Left ventricle myocardium inferior (tissue), 1 donor: ENCODE data around the gene DNAJC18. TPM values are rescaled to one million over a fixed set of nuclear protein-coding genes. Genes with fewer than 3 reads are reported as not detected.
"Not testable (repeated sequence)": the region's sequence is repeated elsewhere in the genome, so short reads cannot be mapped to it uniquely, and the experiment has no call there.

Experiments
- DNase-seq: peaks from one replicate; pipeline ENCODE4 v3.0.0-alpha.2; 2020
- H3K27ac ChIP-seq: fragments of 200-600 bp; replicated peaks from 2 replicates; pipeline ENCODE4 v1.8.0; 2021
- H3K27me3 ChIP-seq: fragments of 200-600 bp; 2 replicates; pipeline ENCODE4 v1.8.0; 2021; ENCODE audit warnings: low read depth
- H3K36me3 ChIP-seq: fragments of 200-600 bp; 2 replicates; pipeline ENCODE4 v1.8.0; 2021
- H3K4me1 ChIP-seq: fragments of 200-600 bp; 2 replicates; pipeline ENCODE4 v1.8.0; 2021
- H3K4me3 ChIP-seq: fragments of 200-600 bp; 2 replicates; pipeline ENCODE4 v1.8.0; 2021; ENCODE audit warnings: mild to moderate bottlenecking, moderate library complexity
- H3K9me3 ChIP-seq: fragments of 200-600 bp; replicated peaks from 2 replicates; pipeline ENCODE4 v1.8.0; 2021
- CTCF ChIP-seq: fragments of 200-600 bp; IDR thresholded peaks from 2 replicates; pipeline ENCODE4 v1.8.0; 2021; ENCODE audit warnings: antibody characterized with exemption, mild to moderate bottlenecking, borderline replicate concordance
- intact Hi-C: fragments of 100-400 bp; cut with micrococcal nuclease; formaldehyde crosslinking; loops from one replicate; pipeline ENCODE4 v1.11.0; 2022
- total RNA-seq: library from RNA; stranded (reverse); fragmentation: NEBNext Ultra II Directional; extraction: Animal tissue kit (Norgen Biotek cat#: 25700); gene quantifications from one replicate; pipeline ENCODE4 v1.2.1, GENCODE V29; 2021
- donor health status: DM: no; HTN: yes; CAD: no; lungs with severe emphysema.

Gene DNAJC18
- total RNA-seq, 1 donor from 2014 or later: 14.3 TPM

- intact Hi-C loops: no loop called here
- H3K27me3 ChIP-seq: no peaks in the 10 kb centered on the region
- peaks cover 82% of the 10 kb centered on the region for H3K4me1 ChIP-seq
- no peak overlapping the region for H3K4me3 ChIP-seq
- peaks cover 14% of the 10 kb centered on the region for H3K36me3 ChIP-seq
- DNase-seq: no peak
- no peak for TF ChIP-seq CTCF
- peak overlapping the region; percentile 91 for H3K27ac ChIP-seq
- no peaks in the 10 kb centered on the region for H3K9me3 ChIP-seq
Measured at GRCh38 chr5:139414581-139415130, 24.7 kb downstream of the DNAJC18 start.

GRCh38 chr5:139413963-139414362 is 25.4 kb downstream of the DNAJC18 start:
- intact Hi-C loops: no loop called here

DNA sequence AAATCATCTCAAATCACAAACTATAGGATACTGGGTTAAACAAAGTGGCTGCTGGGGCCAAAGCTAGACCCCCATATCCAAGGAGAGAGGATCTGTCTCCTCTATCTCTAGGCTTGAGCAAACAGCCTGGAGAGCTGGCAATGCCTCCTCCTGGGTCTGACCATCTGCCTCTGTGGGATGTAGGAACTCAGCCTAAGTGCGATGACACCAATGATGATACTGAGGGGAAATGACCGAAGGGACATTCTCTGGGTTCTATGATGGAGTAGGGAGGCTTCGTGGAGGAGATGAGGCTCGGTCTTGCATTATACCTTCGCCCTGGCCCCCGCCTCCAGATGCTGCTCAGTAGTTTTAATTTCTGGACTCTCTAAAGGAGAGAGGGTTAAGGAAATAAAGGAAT is 26.2 kb downstream of the DNAJC18 start:
- Histone ChIP-seq H3K27ac (peak overlapping the region; percentile 91), H3K36me3 (peaks cover 14% of the 10 kb centered on the region), H3K27me3 (no peaks in the 10 kb centered on the region), H3K4me1 (peaks cover 67% of the 10 kb centered on the region), H3K4me3 (no peak overlapping the region), H3K9me3 (no peaks in the 10 kb centered on the region)
- no peak for DNase-seq
- no peak for TF ChIP-seq CTCF
- intact Hi-C loops: no loop called here

More at GRCh38 chr5:139413963-139414362, 25.4 kb downstream of the DNAJC18 start:
- no peaks in the 10 kb centered on the region for H3K27me3 ChIP-seq
- DNase-seq: no peak
- no peak overlapping the region for H3K4me3 ChIP-seq
- H3K4me1 ChIP-seq: peaks cover 75% of the 10 kb centered on the region
- H3K27ac ChIP-seq: peak overlapping the region; percentile 91
- H3K9me3 ChIP-seq: no peaks in the 10 kb centered on the region
- peaks cover 14% of the 10 kb centered on the region for H3K36me3 ChIP-seq
- TF ChIP-seq CTCF: no peak

DNA sequence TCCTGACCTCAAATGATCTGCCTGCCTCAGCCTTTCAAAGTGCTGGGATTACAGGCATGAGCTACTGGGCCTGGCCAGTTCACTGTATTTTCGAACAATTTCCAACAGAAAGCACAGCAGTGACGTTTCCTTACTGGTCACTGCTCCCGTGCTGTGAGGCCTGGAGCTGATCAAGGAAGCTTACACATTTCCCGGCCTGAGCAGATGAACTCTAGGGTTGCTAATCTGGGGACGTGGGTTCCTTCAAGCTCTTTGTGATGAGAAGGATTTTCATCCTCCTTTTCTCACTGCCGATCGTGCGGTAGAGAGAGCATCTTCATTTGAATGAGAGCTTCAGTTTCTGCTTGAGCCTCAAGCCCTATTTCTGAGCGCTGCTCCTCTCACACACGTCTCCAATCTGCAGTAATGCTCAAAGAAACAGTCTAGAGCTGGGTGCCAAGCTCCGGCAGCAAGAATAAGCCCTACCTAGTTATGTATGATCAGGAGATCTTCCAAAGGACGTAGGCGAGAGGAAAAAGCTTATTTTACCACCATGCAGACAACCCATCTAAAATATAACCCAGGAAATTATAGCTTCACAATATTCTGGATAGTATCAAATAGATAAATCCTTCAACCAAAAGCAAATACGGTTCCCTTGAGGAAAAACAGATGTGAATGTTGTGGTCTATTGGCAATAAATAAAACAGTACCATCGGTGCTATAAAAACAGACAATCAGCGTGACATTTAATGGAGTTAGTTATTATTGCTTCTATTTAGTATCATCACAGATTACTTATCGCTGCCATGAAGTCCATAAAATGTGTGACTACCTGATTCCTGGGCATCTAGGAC is 28.1 kb downstream of the DNAJC18 start:
- no peak for DNase-seq
- H3K27me3 ChIP-seq: no peaks in the 10 kb centered on the region
- H3K4me3 ChIP-seq: no peak overlapping the region
- intact Hi-C loops: no loop called here
- peak overlapping the region; percentile 91 for H3K27ac ChIP-seq
- peaks cover 48% of the 10 kb centered on the region for H3K4me1 ChIP-seq
- no peak for TF ChIP-seq CTCF
- H3K9me3 ChIP-seq: no peaks in the 10 kb centered on the region
- peaks cover 14% of the 10 kb centered on the region for H3K36me3 ChIP-seq

- no peaks in the 10 kb centered on the region for H3K27me3 ChIP-seq
- H3K27ac ChIP-seq: peak overlapping the region; percentile 91
- peaks cover 39% of the 10 kb centered on the region for H3K4me1 ChIP-seq
- H3K4me3 ChIP-seq: no peak overlapping the region
- no peak for TF ChIP-seq CTCF
- DNase-seq: no peak
- intact Hi-C loops: no loop called here
- no peaks in the 10 kb centered on the region for H3K9me3 ChIP-seq
- H3K36me3 ChIP-seq: peaks cover 14% of the 10 kb centered on the region
Measured at GRCh38 chr5:139410121-139410992, 29.0 kb downstream of the DNAJC18 start.

GRCh38 chr5:139409116-139409515 is 30.2 kb downstream of the DNAJC18 start:
- H3K27me3 ChIP-seq, DNase-seq, H3K27ac ChIP-seq, intact Hi-C loops, H3K4me3 ChIP-seq, H3K9me3 ChIP-seq: not testable (repeated sequence)
- peaks cover 14% of the 10 kb centered on the region for H3K36me3 ChIP-seq
- peaks cover 34% of the 10 kb centered on the region for H3K4me1 ChIP-seq
